Kidney (tissue), 14 donors: ENCODE data around the gene TRAF3. TPM values are rescaled to one million over a fixed set of nuclear protein-coding genes. Genes with fewer than 3 reads are reported as not detected.
A peak's percentile ranks its signal among the peaks of the same experiment; 100 is the strongest.

ENCODE experiments used
- DNase-seq, 5 donors: peaks; one replicate each; pipeline ENCODE4 v3.0.0-alpha.2; 2013 to 2020
- FAIRE-seq: peaks from 2 replicates; lab custom pipeline; 2012; peaks lifted over from hg19 to GRCh38; lab: Jason Lieb, UNC
- H3K27ac ChIP-seq, 2 donors: one replicate each; pipeline ENCODE4 v1.7.0; 2013; ENCODE audit warnings: low read depth in 2 of 2, low read length in 2 of 2, inconsistent platforms in 1 of 2
- H3K27me3 ChIP-seq: one replicate; pipeline ENCODE4 v1.7.1; 2013; ENCODE audit warnings: low read length, inconsistent platforms; ENCODE audit not compliant: control insufficient read depth, insufficient read depth
- H3K36me3 ChIP-seq, 3 donors: one replicate each; pipeline versions ENCODE4 v1.7.0 to v1.7.1; 2013; ENCODE audit warnings: low read length in 3 of 3, control low read depth in 1 of 3, inconsistent platforms in 1 of 3; ENCODE audit not compliant: insufficient read depth in 3 of 3, control insufficient read depth in 2 of 3
- H3K4me1 ChIP-seq, 3 donors: one replicate each; pipeline versions ENCODE4 v1.7.0 to v1.7.1; 2013; ENCODE audit warnings: low read length in 3 of 3, inconsistent platforms in 1 of 3, low read depth in 1 of 3; ENCODE audit not compliant: control insufficient read depth in 2 of 3, insufficient read depth in 2 of 3
- H3K4me3 ChIP-seq, 3 donors: one replicate each; pipeline versions ENCODE4 v1.7.0 to v1.8.1; 2013; ENCODE audit warnings: low read length in 3 of 3, control low read depth in 1 of 3, inconsistent platforms in 1 of 3
- H3K9ac ChIP-seq, 3 donors: one replicate each; pipeline versions ENCODE4 v1.7.0 to v1.7.1; 2013; ENCODE audit warnings: low read length in 3 of 3, control low read depth in 1 of 3, inconsistent platforms in 1 of 3
- H3K9me3 ChIP-seq, 3 donors: one replicate each; pipeline versions ENCODE4 v1.7.0 to v1.7.1; 2013; ENCODE audit warnings: low read length in 3 of 3, control low read depth in 1 of 3, inconsistent platforms in 1 of 3; ENCODE audit not compliant: control insufficient read depth in 2 of 3, insufficient read depth in 1 of 3
- CTCF ChIP-seq: IDR thresholded peaks from 3 replicates; pipeline ENCODE4 v1.5.1; 2012; ENCODE audit warnings: mild to moderate bottlenecking, moderate library complexity, borderline replicate concordance; ENCODE audit not compliant: insufficient read depth; ENCODE audit errors: extremely low read depth
- intact Hi-C: fragments of 100-400 bp; cut with DNase I; formaldehyde crosslinking; loops from one replicate; pipeline ENCODE4 v1.11.1; 2022
- polyA plus RNA-seq: library from polyadenylated mRNA; stranded (reverse); fragments of 350-450 nt; fragmentation: Illumina TruSeq; extraction: RNeasy Lipid Tissue Mini Kit (QIAGEN cat#74804); gene quantifications from one replicate; pipeline ENCODE4 v1.2.3, GENCODE V29; 2014; ENCODE audit warnings: low read depth, low replicate concordance; ENCODE audit not compliant: insufficient read depth
- total RNA-seq: library from RNA; stranded (reverse); fragmentation: NEBNext Ultra II Directional; extraction: Animal tissue kit (Norgen Biotek cat#: 25700); gene quantifications from one replicate; pipeline ENCODE4 v1.2.1, GENCODE V29; 2021
- donor health status: control.
- donor health status: control.
- donor health status: control.
- donor health status: control.
- donor health status: control.
- donor health status: DM: yes; HTN: yes; CAD: no.
- donor health status: Normal renal cell carcinoma (clear cell type).

TRAF3 gene
- total and polyA plus RNA-seq, 2 donors from 2014 or later, result 5.2 to 35.4 TPM

GRCh38 chr14:102915292-102916110 is 138.3 kb downstream of the TRAF3 start:
- Histone ChIP-seq H3K27ac (no peak overlapping the region), H3K9me3 (no peaks in the 10 kb centered on the region), H3K36me3 (no peaks in the 10 kb centered on the region), H3K4me1 (peaks cover 0 to 2% (median 0%) of the 10 kb centered on the region in 3 donors), H3K9ac (no peak overlapping the region), H3K4me3 (no peak overlapping the region), H3K27me3 (no peaks in the 10 kb centered on the region)
- TF ChIP-seq CTCF, result no peak
- FAIRE-seq (no peak), DNase-seq (peak in 2 of 5 donors; percentile 25 to 59)
- intact Hi-C loops, result no loop called here

DNA sequence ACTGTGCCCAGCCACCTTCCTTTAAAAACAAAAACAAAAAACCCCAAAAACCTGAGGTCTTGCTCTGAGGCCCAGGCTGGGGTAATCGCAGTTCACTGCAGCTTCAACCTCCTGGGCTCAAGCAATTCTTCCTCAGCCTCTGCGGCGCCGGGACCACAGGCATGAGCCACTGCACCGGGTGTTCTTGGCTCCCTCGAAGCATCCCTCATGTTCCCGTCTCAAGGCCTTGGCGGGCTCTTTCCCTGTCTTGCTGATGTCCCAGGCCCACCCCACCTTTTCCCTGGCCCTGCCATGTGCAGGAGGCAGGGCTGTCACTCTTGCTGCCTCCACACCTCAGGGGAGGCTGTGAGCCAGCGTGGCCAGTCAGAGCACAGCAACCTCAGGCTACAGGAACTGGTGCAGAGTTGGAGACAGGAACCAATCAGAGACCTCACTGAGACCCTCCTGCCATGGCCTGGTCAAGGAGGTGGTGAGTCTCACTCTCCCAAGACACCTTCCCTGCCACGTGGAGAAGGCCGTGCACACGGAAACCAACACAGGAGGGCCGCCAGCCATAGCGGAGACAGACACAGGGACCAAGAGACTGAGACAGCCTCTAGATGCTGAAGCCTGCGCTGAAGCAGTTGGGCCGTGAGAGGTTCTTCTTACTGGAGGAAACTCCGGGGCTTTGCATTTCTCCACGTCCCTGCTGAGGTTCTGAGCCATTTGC is 139.3 kb downstream of the TRAF3 start:
- no peaks in the 10 kb centered on the region for H3K9me3 ChIP-seq
- H3K4me1 ChIP-seq, result peaks cover 0 to 2% (median 0%) of the 10 kb centered on the region in 3 donors
- H3K4me3 ChIP-seq, result no peak overlapping the region
- intact Hi-C loops, result no loop called here
- no peak overlapping the region for H3K9ac ChIP-seq
- FAIRE-seq (no peak), DNase-seq (peak in 1 of 5 donors; percentile 53)
- H3K27me3 ChIP-seq, result no peaks in the 10 kb centered on the region
- H3K27ac ChIP-seq, result no peak overlapping the region
- TF ChIP-seq CTCF, result no peak
- H3K36me3 ChIP-seq, result no peaks in the 10 kb centered on the region

GRCh38 chr14:102917056-102917385 is 139.8 kb downstream of the TRAF3 start:
- no peaks in the 10 kb centered on the region for H3K9me3 ChIP-seq
- intact Hi-C loops, result no loop called here
- H3K4me3 ChIP-seq, result no peak overlapping the region
- no peak overlapping the region for H3K9ac ChIP-seq
- H3K4me1 ChIP-seq, result peaks cover 0 to 4% (median 0%) of the 10 kb centered on the region in 3 donors
- peak in 1 of 5 donors; percentile 58 for DNase-seq
- no peak overlapping the region for H3K27ac ChIP-seq
- peaks cover 1% of the 10 kb centered on the region for H3K27me3 ChIP-seq
- no peaks in the 10 kb centered on the region for H3K36me3 ChIP-seq
- no peak for TF ChIP-seq CTCF
- FAIRE-seq, result no peak
